GM12878 (cell line): ENCODE measurements around the gene NELL1.

ENCODE experiments used
- EGR1 ChIP-seq, 2 experiments: IDR thresholded peaks; 1 replicate in 1 of 2; 2 replicates in 1 of 2; pipeline ENCODE4 v1.6.1; 2011 to 2012; ENCODE audit warnings: low read depth in 2 of 2, low read length in 2 of 2, borderline replicate concordance in 1 of 2, mild to moderate bottlenecking in 1 of 2, moderate library complexity in 1 of 2
- EZH2 ChIP-seq: IDR thresholded peaks from 2 replicates; pipeline ENCODE4 v1.6.1; 2012; ENCODE audit warnings: low read depth, mild to moderate bottlenecking, control low read depth, inconsistent platforms, low read length, borderline replicate concordance; ENCODE audit not compliant: control insufficient read depth
- NFIC ChIP-seq: IDR thresholded peaks from 2 replicates; pipeline ENCODE4 v1.6.1; 2012; ENCODE audit warnings: low read depth, mild to moderate bottlenecking, inconsistent platforms, low read length, moderate library complexity
- NR2F1 ChIP-seq: fragments of 450-650 bp; conservative IDR thresholded peaks from 2 replicates; pipeline ENCODE4 v1.6.1; 2017; ENCODE audit warnings: mild to moderate bottlenecking

GRCh38 chr11:21564095-21564494 lies 894.7 kb downstream of the NELL1 start:
- TF ChIP-seq NFIC (no peak), EZH2 (no peak), EGR1 (IDR thresholded peaks at IDR 0.05; ENCODE audit: borderline replicate concordance in 1 of 2, low read depth in 2 of 2, low read length in 2 of 2) (no peak), NR2F1 (no peak)
